AG09309 (cell line): ENCODE data around the gene MIEF1.

Experiments used
- DNase-seq: peaks from one replicate; pipeline ENCODE4 v3.0.0-alpha.2; 2010; ENCODE audit warnings: low read depth
- H3K4me3 ChIP-seq: 2 replicates; pipeline ENCODE4 v1.5.1; 2011; ENCODE audit warnings: mild to moderate bottlenecking, low read depth, low read length, moderate library complexity; ENCODE audit not compliant: control insufficient read depth
- TF ChIP-seq, protein P1 (sequence below): IDR thresholded peaks from 2 replicates; pipeline ENCODE4 v1.5.1; 2011; ENCODE audit warnings: mild to moderate bottlenecking, low read depth, low read length, inconsistent platforms; ENCODE audit not compliant: insufficient read depth, control insufficient read depth; ENCODE audit errors: missing control alignments

Gene MIEF1

DNA sequence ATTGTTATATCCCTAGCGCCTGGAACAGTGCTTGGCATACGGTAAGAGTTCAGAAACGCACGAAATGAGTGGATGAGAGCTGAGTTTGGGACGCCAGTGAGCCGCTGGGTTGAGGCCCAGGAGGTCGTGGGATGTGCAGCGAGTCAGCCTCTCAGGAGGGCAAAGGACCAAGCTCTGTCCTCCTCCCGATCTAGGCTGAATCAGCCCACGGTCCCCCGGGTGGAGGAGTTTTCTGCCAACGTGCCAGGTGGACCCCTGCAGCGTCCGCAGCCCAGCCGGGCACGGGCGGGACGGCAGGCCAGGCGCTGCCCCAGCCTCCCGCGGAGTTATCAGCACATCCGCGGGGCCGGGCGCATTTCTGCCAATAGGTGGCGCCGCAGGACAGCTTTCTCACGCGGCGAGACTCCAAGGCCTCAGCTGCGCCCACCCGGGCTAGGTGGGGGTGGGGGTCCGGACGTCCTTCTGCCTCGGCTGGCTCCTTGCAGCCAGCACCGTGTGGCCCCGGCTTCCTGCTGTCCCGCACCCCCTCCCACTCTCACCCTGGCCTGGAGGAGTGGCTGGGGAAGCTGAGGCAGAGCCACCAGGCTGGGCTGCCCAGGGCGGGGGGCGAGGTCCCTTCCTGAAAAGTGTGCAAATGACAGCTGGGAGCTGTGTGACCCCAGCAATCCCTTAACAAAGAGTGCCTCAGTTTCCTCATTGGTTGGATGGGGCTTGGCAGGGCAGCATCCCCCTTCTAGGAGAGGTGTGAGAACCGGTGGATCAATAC lies 32.7 kb downstream of the MIEF1 start:
- TF ChIP-seq, protein P1, sequence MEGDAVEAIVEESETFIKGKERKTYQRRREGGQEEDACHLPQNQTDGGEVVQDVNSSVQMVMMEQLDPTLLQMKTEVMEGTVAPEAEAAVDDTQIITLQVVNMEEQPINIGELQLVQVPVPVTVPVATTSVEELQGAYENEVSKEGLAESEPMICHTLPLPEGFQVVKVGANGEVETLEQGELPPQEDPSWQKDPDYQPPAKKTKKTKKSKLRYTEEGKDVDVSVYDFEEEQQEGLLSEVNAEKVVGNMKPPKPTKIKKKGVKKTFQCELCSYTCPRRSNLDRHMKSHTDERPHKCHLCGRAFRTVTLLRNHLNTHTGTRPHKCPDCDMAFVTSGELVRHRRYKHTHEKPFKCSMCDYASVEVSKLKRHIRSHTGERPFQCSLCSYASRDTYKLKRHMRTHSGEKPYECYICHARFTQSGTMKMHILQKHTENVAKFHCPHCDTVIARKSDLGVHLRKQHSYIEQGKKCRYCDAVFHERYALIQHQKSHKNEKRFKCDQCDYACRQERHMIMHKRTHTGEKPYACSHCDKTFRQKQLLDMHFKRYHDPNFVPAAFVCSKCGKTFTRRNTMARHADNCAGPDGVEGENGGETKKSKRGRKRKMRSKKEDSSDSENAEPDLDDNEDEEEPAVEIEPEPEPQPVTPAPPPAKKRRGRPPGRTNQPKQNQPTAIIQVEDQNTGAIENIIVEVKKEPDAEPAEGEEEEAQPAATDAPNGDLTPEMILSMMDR = peak; percentile 89
- no peak for DNase-seq
- peak overlapping the region; percentile 12; the same call in 1 of the 2 replicates for H3K4me3 ChIP-seq

GRCh38 chr22:39535357-39535725 lies 33.3 kb downstream of the MIEF1 start:
- no peak for DNase-seq
- TF ChIP-seq, protein P1 = no peak
- H3K4me3 ChIP-seq = no peak overlapping the region

GRCh38 chr22:39535831-39536449 lies 33.9 kb downstream of the MIEF1 start:
- TF ChIP-seq, protein P1 = no peak
- no peak overlapping the region for H3K4me3 ChIP-seq
- no peak for DNase-seq

GRCh38 chr22:39536711-39537110 lies 34.6 kb downstream of the MIEF1 start:
- DNase-seq = no peak
- H3K4me3 ChIP-seq = no peak overlapping the region
- TF ChIP-seq, protein P1 = no peak

- no peak overlapping the region for H3K4me3 ChIP-seq
- no peak for DNase-seq
- TF ChIP-seq, protein P1 = no peak
Observed at GRCh38 chr22:39537975-39538374, 35.9 kb downstream of the MIEF1 start.

- DNase-seq = no peak
- TF ChIP-seq, protein P1 = peak; percentile 45
- H3K4me3 ChIP-seq = no peak overlapping the region
Observed at GRCh38 chr22:39543095-39543494, 41.0 kb downstream of the MIEF1 start.
